OCI-LY3 (cell line): ENCODE data around the gene CRYZ.

Experiments
- H2AFZ ChIP-seq: fragments of 200-600, 300-600 bp; shearing (Covaris generic); 2 replicates; pipeline ENCODE4 v1.6.0; 2014; ENCODE audit warnings: antibody characterized with exemption, low read depth, low read length
- H3K27ac ChIP-seq: fragments of 200-600, 300-600 bp; sonication (generic); 2 replicates; pipeline ENCODE4 v1.5.1; 2014; ENCODE audit warnings: mild to moderate bottlenecking, low read length, moderate library complexity, mixed read lengths
- H3K27me3 ChIP-seq: fragments of 200-600, 300-600 bp; sonication (generic); 2 replicates; pipeline ENCODE4 v1.6.1; 2014; ENCODE audit warnings: low read depth, low read length, mixed read lengths
- H3K36me3 ChIP-seq: fragments of 200-600, 300-600 bp; sonication (generic); replicated peaks from 2 replicates; pipeline ENCODE3; 2014; ENCODE audit warnings: low read depth, low read length, mixed read lengths
- H3K4me1 ChIP-seq: fragments of 300-600, 200-600 bp; sonication (generic); 2 replicates; pipeline ENCODE4 v1.6.1; 2014; ENCODE audit warnings: low read length, mixed read lengths
- H3K4me2 ChIP-seq: fragments of 200-600, 300-600 bp; sonication (generic); 2 replicates; pipeline ENCODE4 v1.6.1; 2014; ENCODE audit warnings: low read length, mixed read lengths
- H3K4me3 ChIP-seq: fragments of 300-600, 200-600 bp; sonication (generic); 2 replicates; pipeline ENCODE4 v1.5.1; 2014; ENCODE audit warnings: antibody characterized with exemption, mild to moderate bottlenecking, low read length, moderate library complexity
- H3K79me2 ChIP-seq: fragments of 300-600, 200-600 bp; shearing (Covaris generic); 2 replicates; pipeline ENCODE4 v1.6.1; 2014; ENCODE audit warnings: mild to moderate bottlenecking, low read length, mixed read lengths
- H3K9ac ChIP-seq: fragments of 300-600, 200-600 bp; shearing (Covaris generic); 2 replicates; pipeline ENCODE4 v1.6.0; 2014; ENCODE audit warnings: mild to moderate bottlenecking, low read length, moderate library complexity
- H3K9me3 ChIP-seq: fragments of 200-600, 300-600 bp; shearing (Covaris generic); 2 replicates; pipeline ENCODE4 v1.6.1; 2014; ENCODE audit warnings: low read length, mixed read lengths; ENCODE audit not compliant: insufficient read depth
- H4K20me1 ChIP-seq: fragments of 200-600, 300-600 bp; sonication (generic); 2 replicates; pipeline ENCODE4 v1.6.1; 2016; ENCODE audit warnings: low read length, mixed read lengths; ENCODE audit not compliant: insufficient read depth
- EZH2phosphoT487 ChIP-seq: fragments of 200-600 bp; shearing (Covaris generic); IDR thresholded peaks from 2 replicates; pipeline ENCODE4 v1.6.1; 2018; ENCODE audit warnings: antibody characterized with exemption, mixed run types, low read depth
- TF ChIP-seq, protein P1 (sequence below): fragments of 200-600, 300-600 bp; sonication (generic); IDR thresholded peaks from 2 replicates; pipeline ENCODE4 v1.5.1; 2014; ENCODE audit warnings: antibody characterized with exemption, low read length, low read depth

Gene CRYZ

GRCh38 chr1:74681449-74681848 is 51.4 kb downstream of the CRYZ start:
- peak overlapping the region; percentile 75 for H3K27ac ChIP-seq

GRCh38 chr1:74681001-74681400 is 51.8 kb downstream of the CRYZ start:
- Histone ChIP-seq H3K4me1 (peaks cover 42% of the 10 kb centered on the region), H3K9ac (peak overlapping the region; percentile 34; the same call in 1 of the 2 replicates), H3K4me3 (peak overlapping the region; percentile 62), H3K36me3 (no peaks in the 10 kb centered on the region), H3K9me3 (no peaks in the 10 kb centered on the region), H3K27ac (peak overlapping the region; percentile 75), H3K4me2 (peak overlapping the region; percentile 93), H3K79me2 (no peaks in the 10 kb centered on the region), H4K20me1 (no peaks in the 10 kb centered on the region), H2AFZ (no peak overlapping the region), H3K27me3 (peaks cover 18% of the 10 kb centered on the region; the same call in 1 of the 2 replicates)
- TF ChIP-seq, protein P1, sequence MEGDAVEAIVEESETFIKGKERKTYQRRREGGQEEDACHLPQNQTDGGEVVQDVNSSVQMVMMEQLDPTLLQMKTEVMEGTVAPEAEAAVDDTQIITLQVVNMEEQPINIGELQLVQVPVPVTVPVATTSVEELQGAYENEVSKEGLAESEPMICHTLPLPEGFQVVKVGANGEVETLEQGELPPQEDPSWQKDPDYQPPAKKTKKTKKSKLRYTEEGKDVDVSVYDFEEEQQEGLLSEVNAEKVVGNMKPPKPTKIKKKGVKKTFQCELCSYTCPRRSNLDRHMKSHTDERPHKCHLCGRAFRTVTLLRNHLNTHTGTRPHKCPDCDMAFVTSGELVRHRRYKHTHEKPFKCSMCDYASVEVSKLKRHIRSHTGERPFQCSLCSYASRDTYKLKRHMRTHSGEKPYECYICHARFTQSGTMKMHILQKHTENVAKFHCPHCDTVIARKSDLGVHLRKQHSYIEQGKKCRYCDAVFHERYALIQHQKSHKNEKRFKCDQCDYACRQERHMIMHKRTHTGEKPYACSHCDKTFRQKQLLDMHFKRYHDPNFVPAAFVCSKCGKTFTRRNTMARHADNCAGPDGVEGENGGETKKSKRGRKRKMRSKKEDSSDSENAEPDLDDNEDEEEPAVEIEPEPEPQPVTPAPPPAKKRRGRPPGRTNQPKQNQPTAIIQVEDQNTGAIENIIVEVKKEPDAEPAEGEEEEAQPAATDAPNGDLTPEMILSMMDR = no peak
- TF ChIP-seq EZH2phosphoT487 = no peak

More at GRCh38 chr1:74681449-74681848, 51.4 kb downstream of the CRYZ start:
- Histone ChIP-seq H2AFZ (no peak overlapping the region), H3K9ac (no peak overlapping the region), H3K4me3 (peak overlapping the region; percentile 62), H3K79me2 (no peaks in the 10 kb centered on the region), H3K4me1 (peaks cover 42% of the 10 kb centered on the region), H3K36me3 (no peaks in the 10 kb centered on the region), H3K9me3 (no peaks in the 10 kb centered on the region), H4K20me1 (no peaks in the 10 kb centered on the region), H3K27me3 (peaks cover 18% of the 10 kb centered on the region; the same call in 1 of the 2 replicates), H3K4me2 (peak overlapping the region; percentile 93)
- TF ChIP-seq, protein P1 = no peak
- TF ChIP-seq EZH2phosphoT487 = no peak

DNA sequence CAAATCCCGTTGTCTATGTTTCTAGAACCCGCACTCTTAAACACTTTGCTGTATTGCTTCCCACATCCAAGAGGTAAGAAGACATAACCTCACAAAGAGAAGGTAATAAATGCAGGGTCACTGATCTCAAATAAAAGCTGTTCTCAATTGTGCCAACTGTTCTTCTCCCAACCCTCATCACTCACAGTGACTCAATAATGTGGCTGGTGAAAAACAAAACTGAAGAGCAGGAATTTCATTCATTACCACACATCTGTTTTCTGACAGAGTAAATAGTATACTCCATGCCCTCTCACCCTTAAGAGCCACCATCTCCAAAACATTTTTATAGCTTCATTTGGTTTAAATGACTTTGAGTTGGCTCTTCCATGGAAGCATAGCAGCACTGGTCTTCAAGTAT is 53.0 kb downstream of the CRYZ start:
- peaks cover 42% of the 10 kb centered on the region for H3K4me1 ChIP-seq
- no peak overlapping the region for H3K9ac ChIP-seq
- no peak overlapping the region for H3K27ac ChIP-seq
- H2AFZ ChIP-seq = no peak overlapping the region
- no peaks in the 10 kb centered on the region for H4K20me1 ChIP-seq
- peaks cover 20% of the 10 kb centered on the region; the same call in 1 of the 2 replicates for H3K27me3 ChIP-seq
- TF ChIP-seq EZH2phosphoT487 = no peak
- TF ChIP-seq, protein P1 = no peak
- no peaks in the 10 kb centered on the region for H3K36me3 ChIP-seq
- no peaks in the 10 kb centered on the region for H3K9me3 ChIP-seq
- H3K4me2 ChIP-seq = no peak overlapping the region
- no peaks in the 10 kb centered on the region for H3K79me2 ChIP-seq
- H3K4me3 ChIP-seq = no peak overlapping the region

GRCh38 chr1:74677926-74678325 is 54.9 kb downstream of the CRYZ start:
- H3K4me1 ChIP-seq = peaks cover 48% of the 10 kb centered on the region
- H3K4me2 ChIP-seq = no peak overlapping the region
- no peak overlapping the region for H2AFZ ChIP-seq
- H3K4me3 ChIP-seq = no peak overlapping the region
- H3K9ac ChIP-seq = no peak overlapping the region
- H3K79me2 ChIP-seq = no peaks in the 10 kb centered on the region
- no peaks in the 10 kb centered on the region for H3K9me3 ChIP-seq
- no peaks in the 10 kb centered on the region for H3K36me3 ChIP-seq
- H4K20me1 ChIP-seq = no peaks in the 10 kb centered on the region
- H3K27me3 ChIP-seq = peaks cover 12% of the 10 kb centered on the region; the same call in 1 of the 2 replicates
- no peak overlapping the region for H3K27ac ChIP-seq
- TF ChIP-seq, protein P1 = no peak
- no peak for TF ChIP-seq EZH2phosphoT487
